ENCODE data around the gene SPOCK2. TPM values are rescaled to one million over a fixed set of nuclear protein-coding genes. Genes with fewer than 3 reads are reported as not detected.

SPOCK2 gene
- total and polyA plus RNA-seq, 2 of the 13 experiments (the other 11 are each of a cell fraction or from before 2014, with no cell fraction given) = 8.6 to 30.6 TPM

DNA sequence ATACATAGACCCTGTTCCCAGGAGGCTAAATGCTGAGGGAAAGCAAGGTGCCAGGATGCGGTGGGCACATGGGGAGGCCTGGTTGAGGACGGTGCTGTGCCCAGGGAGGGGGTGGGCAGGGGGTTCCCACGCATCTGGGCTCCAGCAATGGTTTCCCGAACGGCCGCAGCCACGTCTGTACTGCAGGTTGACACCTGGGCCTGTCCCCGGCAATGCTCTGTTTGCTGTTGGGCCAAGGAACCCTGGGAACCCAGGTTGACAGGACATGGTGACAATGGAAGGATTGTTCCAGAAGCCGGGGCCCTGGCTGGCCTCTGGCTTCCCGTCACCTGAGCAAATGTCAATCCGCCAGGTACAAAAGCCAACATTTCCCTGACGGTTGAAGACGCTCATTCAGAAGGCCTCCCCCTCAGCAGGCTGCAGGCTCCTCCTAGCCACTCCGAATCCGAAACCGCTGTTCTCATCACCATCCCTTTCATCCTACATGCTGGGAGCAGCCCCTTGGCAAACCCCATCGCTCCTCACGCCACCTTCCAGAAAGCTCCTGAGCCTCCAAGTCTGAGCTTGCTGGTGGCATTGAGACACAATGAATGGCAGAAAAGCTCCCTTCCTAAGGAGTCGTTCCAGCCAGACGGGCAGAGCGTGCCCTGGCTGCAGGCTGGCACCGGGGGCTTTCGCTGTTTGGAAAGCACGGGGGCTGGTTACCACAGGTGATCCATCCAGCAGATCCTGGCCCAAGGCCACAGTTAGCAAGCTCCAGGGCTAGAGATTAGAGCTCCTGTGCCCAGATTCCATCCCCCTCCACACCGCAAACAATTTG lies 31.2 kb downstream of the SPOCK2 start (continued):
- TF ChIP-seq, protein P1, sequence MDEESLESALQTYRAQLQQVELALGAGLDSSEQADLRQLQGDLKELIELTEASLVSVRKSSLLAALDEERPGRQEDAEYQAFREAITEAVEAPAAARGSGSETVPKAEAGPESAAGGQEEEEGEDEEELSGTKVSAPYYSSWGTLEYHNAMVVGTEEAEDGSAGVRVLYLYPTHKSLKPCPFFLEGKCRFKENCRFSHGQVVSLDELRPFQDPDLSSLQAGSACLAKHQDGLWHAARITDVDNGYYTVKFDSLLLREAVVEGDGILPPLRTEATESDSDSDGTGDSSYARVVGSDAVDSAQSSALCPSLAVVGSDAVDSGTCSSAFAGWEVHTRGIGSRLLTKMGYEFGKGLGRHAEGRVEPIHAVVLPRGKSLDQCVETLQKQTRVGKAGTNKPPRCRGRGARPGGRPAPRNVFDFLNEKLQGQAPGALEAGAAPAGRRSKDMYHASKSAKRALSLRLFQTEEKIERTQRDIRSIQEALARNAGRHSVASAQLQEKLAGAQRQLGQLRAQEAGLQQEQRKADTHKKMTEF (CRISPR knock-in tag; IDR thresholded peaks at IDR 0.05) = peak; percentile 66
- TF ChIP-seq MED13 (CRISPR knock-in tag; IDR thresholded peaks at IDR 0.05) = 0 out of 2 replicates have a peak, but pooled peaks have one; percentile 30
- TF ChIP-seq MATR3 (CRISPR knock-in tag; IDR thresholded peaks at IDR 0.05) = no peak
- TF ChIP-seq KDM1A (CRISPR knock-in tag; IDR thresholded peaks at IDR 0.05) = no peak
- TF ChIP-seq MED8 (CRISPR knock-in tag; IDR thresholded peaks at IDR 0.05; ENCODE audit: insufficient replicate concordance) = no peak
- TF ChIP-seq SAP130 (CRISPR knock-in tag; IDR thresholded peaks at IDR 0.05; ENCODE audit: low read depth) = peak; percentile 72
- no peak for TF ChIP-seq POGZ (CRISPR knock-in tag; IDR thresholded peaks at IDR 0.05)
- TF ChIP-seq SRF (IDR thresholded peaks at IDR 0.05; ENCODE audit: low read depth, low read length) = no peak
- TF ChIP-seq, protein P2, sequence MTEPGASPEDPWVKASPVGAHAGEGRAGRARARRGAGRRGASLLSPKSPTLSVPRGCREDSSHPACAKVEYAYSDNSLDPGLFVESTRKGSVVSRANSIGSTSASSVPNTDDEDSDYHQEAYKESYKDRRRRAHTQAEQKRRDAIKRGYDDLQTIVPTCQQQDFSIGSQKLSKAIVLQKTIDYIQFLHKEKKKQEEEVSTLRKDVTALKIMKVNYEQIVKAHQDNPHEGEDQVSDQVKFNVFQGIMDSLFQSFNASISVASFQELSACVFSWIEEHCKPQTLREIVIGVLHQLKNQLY (CRISPR knock-in tag; IDR thresholded peaks at IDR 0.05) = peak; percentile 35; the same call in 1 of the 2 replicates
- 0 out of 2 replicates have a peak, but pooled peaks have one; percentile 23 for TF ChIP-seq BCL6 (CRISPR knock-in tag; IDR thresholded peaks at IDR 0.05)
- TF ChIP-seq ZBTB8A (CRISPR knock-in tag; IDR thresholded peaks at IDR 0.05; ENCODE audit: borderline replicate concordance, low read depth) = no peak
- TF ChIP-seq IRF2 (CRISPR knock-in tag; IDR thresholded peaks at IDR 0.05) = no peak
- TF ChIP-seq, protein P3, sequence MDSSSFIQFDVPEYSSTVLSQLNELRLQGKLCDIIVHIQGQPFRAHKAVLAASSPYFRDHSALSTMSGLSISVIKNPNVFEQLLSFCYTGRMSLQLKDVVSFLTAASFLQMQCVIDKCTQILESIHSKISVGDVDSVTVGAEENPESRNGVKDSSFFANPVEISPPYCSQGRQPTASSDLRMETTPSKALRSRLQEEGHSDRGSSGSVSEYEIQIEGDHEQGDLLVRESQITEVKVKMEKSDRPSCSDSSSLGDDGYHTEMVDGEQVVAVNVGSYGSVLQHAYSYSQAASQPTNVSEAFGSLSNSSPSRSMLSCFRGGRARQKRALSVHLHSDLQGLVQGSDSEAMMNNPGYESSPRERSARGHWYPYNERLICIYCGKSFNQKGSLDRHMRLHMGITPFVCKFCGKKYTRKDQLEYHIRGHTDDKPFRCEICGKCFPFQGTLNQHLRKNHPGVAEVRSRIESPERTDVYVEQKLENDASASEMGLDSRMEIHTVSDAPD (CRISPR knock-in tag; IDR thresholded peaks at IDR 0.05) = peak; percentile 82; the same call in 1 of the 2 replicates
- TF ChIP-seq BRD4 (CRISPR knock-in tag; IDR thresholded peaks at IDR 0.05) = no peak; the same call in none of the 2 replicates
- no peak for TF ChIP-seq ZNF468 (CRISPR knock-in tag; IDR thresholded peaks at IDR 0.05)
- peak; percentile 53 for TF ChIP-seq RBFOX2 (IDR thresholded peaks at IDR 0.05; ENCODE audit: low read depth, low read length)
- TF ChIP-seq, protein P4, sequence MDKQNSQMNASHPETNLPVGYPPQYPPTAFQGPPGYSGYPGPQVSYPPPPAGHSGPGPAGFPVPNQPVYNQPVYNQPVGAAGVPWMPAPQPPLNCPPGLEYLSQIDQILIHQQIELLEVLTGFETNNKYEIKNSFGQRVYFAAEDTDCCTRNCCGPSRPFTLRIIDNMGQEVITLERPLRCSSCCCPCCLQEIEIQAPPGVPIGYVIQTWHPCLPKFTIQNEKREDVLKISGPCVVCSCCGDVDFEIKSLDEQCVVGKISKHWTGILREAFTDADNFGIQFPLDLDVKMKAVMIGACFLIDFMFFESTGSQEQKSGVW (CRISPR knock-in tag; IDR thresholded peaks at IDR 0.05; ENCODE audit: borderline replicate concordance) = no peak
- TF ChIP-seq, protein P5, sequence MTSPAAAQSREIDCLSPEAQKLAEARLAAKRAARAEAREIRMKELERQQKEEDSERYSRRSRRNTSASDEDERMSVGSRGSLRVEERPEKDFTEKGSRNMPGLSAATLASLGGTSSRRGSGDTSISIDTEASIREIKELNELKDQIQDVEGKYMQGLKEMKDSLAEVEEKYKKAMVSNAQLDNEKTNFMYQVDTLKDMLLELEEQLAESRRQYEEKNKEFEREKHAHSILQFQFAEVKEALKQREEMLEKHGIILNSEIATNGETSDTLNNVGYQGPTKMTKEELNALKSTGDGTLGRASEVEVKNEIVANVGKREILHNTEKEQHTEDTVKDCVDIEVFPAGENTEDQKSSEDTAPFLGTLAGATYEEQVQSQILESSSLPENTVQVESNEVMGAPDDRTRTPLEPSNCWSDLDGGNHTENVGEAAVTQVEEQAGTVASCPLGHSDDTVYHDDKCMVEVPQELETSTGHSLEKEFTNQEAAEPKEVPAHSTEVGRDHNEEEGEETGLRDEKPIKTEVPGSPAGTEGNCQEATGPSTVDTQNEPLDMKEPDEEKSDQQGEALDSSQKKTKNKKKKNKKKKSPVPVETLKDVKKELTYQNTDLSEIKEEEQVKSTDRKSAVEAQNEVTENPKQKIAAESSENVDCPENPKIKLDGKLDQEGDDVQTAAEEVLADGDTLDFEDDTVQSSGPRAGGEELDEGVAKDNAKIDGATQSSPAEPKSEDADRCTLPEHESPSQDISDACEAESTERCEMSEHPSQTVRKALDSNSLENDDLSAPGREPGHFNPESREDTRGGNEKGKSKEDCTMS (CRISPR knock-in tag; conservative IDR thresholded peaks at IDR 0.05) = no peak
- TF ChIP-seq, protein P6, sequence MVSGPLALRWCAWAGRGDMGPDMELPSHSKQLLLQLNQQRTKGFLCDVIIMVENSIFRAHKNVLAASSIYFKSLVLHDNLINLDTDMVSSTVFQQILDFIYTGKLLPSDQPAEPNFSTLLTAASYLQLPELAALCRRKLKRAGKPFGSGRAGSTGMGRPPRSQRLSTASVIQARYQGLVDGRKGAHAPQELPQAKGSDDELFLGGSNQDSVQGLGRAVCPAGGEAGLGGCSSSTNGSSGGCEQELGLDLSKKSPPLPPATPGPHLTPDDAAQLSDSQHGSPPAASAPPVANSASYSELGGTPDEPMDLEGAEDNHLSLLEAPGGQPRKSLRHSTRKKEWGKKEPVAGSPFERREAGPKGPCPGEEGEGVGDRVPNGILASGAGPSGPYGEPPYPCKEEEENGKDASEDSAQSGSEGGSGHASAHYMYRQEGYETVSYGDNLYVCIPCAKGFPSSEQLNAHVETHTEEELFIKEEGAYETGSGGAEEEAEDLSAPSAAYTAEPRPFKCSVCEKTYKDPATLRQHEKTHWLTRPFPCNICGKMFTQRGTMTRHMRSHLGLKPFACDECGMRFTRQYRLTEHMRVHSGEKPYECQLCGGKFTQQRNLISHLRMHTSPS (CRISPR knock-in tag; IDR thresholded peaks at IDR 0.05; ENCODE audit: low read depth) = no peak
- TF ChIP-seq ZNF672 (CRISPR knock-in tag; IDR thresholded peaks at IDR 0.05) = no peak
- no peak for TF ChIP-seq SAFB2 (CRISPR knock-in tag; IDR thresholded peaks at IDR 0.05; ENCODE audit: borderline replicate concordance, low read depth)
- no peak for TF ChIP-seq CCDC6 (CRISPR knock-in tag; IDR thresholded peaks at IDR 0.05)

Measured in HepG2 (cell line).